HepG2 (cell line): ENCODE results near the gene KCTD15. TPM values are rescaled to one million over a fixed set of nuclear protein-coding genes. Genes with fewer than 3 reads are reported as not detected.

Experiments used
- ATF2 ChIP-seq: sonication (generic); formaldehyde crosslinking; IDR thresholded peaks from 2 replicates; pipeline ENCODE4 v1.4.0; 2020; ENCODE audit warnings: missing genetic modification reagents
- ATF7 ChIP-seq, 2 experiments: fragments of 450-650 bp in 1 of 2; sonication (generic) in 1 of 2; formaldehyde crosslinking in 1 of 2; IDR thresholded peaks; 2 replicates each; pipeline versions ENCODE4 v1.4.0 to v1.6.1; 2016 to 2020; ENCODE audit warnings: antibody characterized with exemption in 1 of 2, mild to moderate bottlenecking in 1 of 2, missing genetic modification reagents in 1 of 2
- CREB1 ChIP-seq, 2 experiments: fragments of 450-650 bp in 1 of 2; IDR thresholded peaks; 2 replicates each; pipeline ENCODE4 v1.6.1; 2016 to 2017; ENCODE audit warnings: control low read depth in 1 of 2, mild to moderate bottlenecking in 1 of 2, missing compliant biosample characterization in 1 of 2, missing genetic modification characterization in 1 of 2
- EHMT2 ChIP-seq: fragments of 200-600 bp; sonication (generic); IDR thresholded peaks from 2 replicates; pipeline ENCODE4 v1.7.0; 2017; ENCODE audit warnings: antibody characterized with exemption, low read depth, low read length, borderline replicate concordance
- FOSL1 ChIP-seq: sonication (generic); formaldehyde crosslinking; IDR thresholded peaks from 2 replicates; pipeline ENCODE4 v1.9.0; 2021; ENCODE audit warnings: missing genetic modification reagents, borderline replicate concordance
- FUBP1 ChIP-seq: sonication (generic); formaldehyde crosslinking; IDR thresholded peaks from 2 replicates; pipeline ENCODE4 v1.5.1; 2020; ENCODE audit warnings: missing genetic modification reagents, mild to moderate bottlenecking, borderline replicate concordance
- HINFP ChIP-seq: sonication (generic); formaldehyde crosslinking; IDR thresholded peaks from 2 replicates; pipeline ENCODE4 v1.4.0; 2020; ENCODE audit warnings: low read depth, mild to moderate bottlenecking, missing genetic modification reagents
- IRX3 ChIP-seq: sonication (generic); formaldehyde crosslinking; IDR thresholded peaks from 2 replicates; pipeline ENCODE4 v1.8.1; 2023; ENCODE audit warnings: mild to moderate bottlenecking, low read depth, missing genetic modification reagents, borderline replicate concordance
- MBD4 ChIP-seq: IDR thresholded peaks from 2 replicates; pipeline ENCODE4 v1.6.1; 2012; ENCODE audit warnings: low read length, inconsistent platforms, borderline replicate concordance
- MIXL1 ChIP-seq: IDR thresholded peaks from 2 replicates; pipeline ENCODE4 v1.6.1; 2016
- NFE2L2 ChIP-seq: fragments of 150-350 bp; IDR thresholded peaks from 2 replicates; pipeline ENCODE4 v1.6.1; 2014; ENCODE audit warnings: low read length
- NFKB2 ChIP-seq: sonication (generic); formaldehyde crosslinking; IDR thresholded peaks from 2 replicates; pipeline ENCODE4 v1.4.0; 2020; ENCODE audit warnings: missing genetic modification reagents, borderline replicate concordance
- PAXIP1 ChIP-seq: sonication (generic); formaldehyde crosslinking; conservative IDR thresholded peaks from 2 replicates; pipeline ENCODE4 v1.4.0; 2020; ENCODE audit warnings: mild to moderate bottlenecking, missing genetic modification reagents, moderate library complexity
- RELA ChIP-seq: sonication (generic); formaldehyde crosslinking; IDR thresholded peaks from 2 replicates; pipeline ENCODE4 v1.4.0; 2020; ENCODE audit warnings: missing genetic modification reagents
- RFX1 ChIP-seq: fragments of 450-650 bp; IDR thresholded peaks from 2 replicates; pipeline ENCODE4 v1.6.1; 2017
- SALL1 ChIP-seq: sonication (generic); formaldehyde crosslinking; IDR thresholded peaks from 2 replicates; pipeline ENCODE4 v1.8.0; 2022; ENCODE audit warnings: mild to moderate bottlenecking, missing genetic modification reagents
- ZBTB42 ChIP-seq: sonication (generic); formaldehyde crosslinking; IDR thresholded peaks from 2 replicates; pipeline ENCODE4 v1.5.0; 2020; ENCODE audit warnings: mild to moderate bottlenecking, missing genetic modification reagents
- ZNF24 ChIP-seq: fragments of 450-650 bp; IDR thresholded peaks from 2 replicates; pipeline ENCODE4 v1.6.1; 2017; ENCODE audit warnings: antibody characterized with exemption, mild to moderate bottlenecking
- ZNF496 ChIP-seq: sonication (generic); formaldehyde crosslinking; IDR thresholded peaks from 2 replicates; pipeline ENCODE4 v1.8.1; 2023; ENCODE audit warnings: mild to moderate bottlenecking, moderate library complexity, missing genetic modification reagents; ENCODE audit not compliant: insufficient replicate concordance
- ZNF558 ChIP-seq: sonication (generic); formaldehyde crosslinking; IDR thresholded peaks from 2 replicates; pipeline ENCODE4 v1.9.0; 2022; ENCODE audit warnings: mild to moderate bottlenecking, missing genetic modification reagents, borderline replicate concordance
- ZNF614 ChIP-seq: IDR thresholded peaks from 2 replicates; pipeline ENCODE4 v1.6.1; 2018; ENCODE audit warnings: missing biosample characterization, missing genetic modification reagents, inconsistent platforms, borderline replicate concordance
- ZNF850 ChIP-seq: sonication (generic); formaldehyde crosslinking; conservative IDR thresholded peaks from 2 replicates; pipeline ENCODE4 v1.9.0; 2021; ENCODE audit warnings: mild to moderate bottlenecking, missing genetic modification reagents
- ZSCAN30 ChIP-seq: sonication (generic); formaldehyde crosslinking; IDR thresholded peaks from 2 replicates; pipeline ENCODE4 v1.5.0; 2020; ENCODE audit warnings: mild to moderate bottlenecking, missing genetic modification reagents
- polyA plus RNA-seq, 8 experiments: library from polyadenylated mRNA; depleted of rRNA in 3 of 8; stranded (reverse) in 7 of 8; unstranded in 1 of 8; fragments of >200 nt; fragmentation: Illumina TruSeq in 4 of 8; extraction: Trizol in 4 of 8; gene quantifications; 2 replicates each; pipeline versions ENCODE4 v1.2.1 to v1.2.3, GENCODE V29; 2011 to 2016; ENCODE audit warnings: low read depth in 4 of 8, missing spikeins in 1 of 8, mixed read lengths in 1 of 8; ENCODE audit not compliant: insufficient read depth in 1 of 8
- total RNA-seq, 5 experiments: library from RNA; depleted of rRNA; stranded (reverse); fragments of >200 nt; fragmentation: Illumina TruSeq; extraction: Trizol; gene quantifications; 2 replicates each; pipeline ENCODE4 v1.2.3, GENCODE V29; 2016; ENCODE audit warnings: low read depth in 1 of 5

KCTD15 gene
- total and polyA plus RNA-seq, 2 of the 13 experiments (the other 11 are each of a cell fraction or from before 2014, with no cell fraction given) = 13.2 to 16.7 TPM

GRCh38 chr19:33767898-33768413 lies 28.7 kb upstream of the KCTD15 start (continued):
- TF ChIP-seq MBD4 (no peak), HINFP (no peak), ZNF850 (CRISPR knock-in tag) (no peak), CREB1 (IDR thresholded peaks at IDR 0.05) (no peak), CREB1 (CRISPR knock-in tag; IDR thresholded peaks at IDR 0.05) (no peak), ZBTB42 (CRISPR knock-in tag) (no peak), MIXL1 (CRISPR knock-in tag) (peak; percentile 38; the same call in 1 of the 2 replicates), ATF7 (IDR thresholded peaks at IDR 0.05) (no peak), ATF7 (CRISPR knock-in tag; IDR thresholded peaks at IDR 0.05) (no peak), RELA (CRISPR knock-in tag) (no peak), EHMT2 (peak; percentile 93; the same call in 1 of the 2 replicates), ZNF614 (CRISPR knock-in tag) (no peak), PAXIP1 (no peak), FUBP1 (CRISPR knock-in tag) (no peak), ZSCAN30 (0 out of 2 replicates have a peak, but pooled peaks have one; percentile 53), RFX1 (no peak), ATF2 (CRISPR knock-in tag) (0 out of 2 replicates have a peak, but pooled peaks have one; percentile 28), NFKB2 (peak; percentile 73; the same call in 1 of the 2 replicates), IRX3 (CRISPR knock-in tag) (no peak), ZNF24 (no peak), NFE2L2 (no peak), ZNF496 (CRISPR knock-in tag) (no peak), ZNF558 (CRISPR knock-in tag) (no peak; the same call in 1 of the 2 replicates), SALL1 (CRISPR knock-in tag) (peak; percentile 79), FOSL1 (CRISPR knock-in tag) (no peak)
